GM23338 (cell line): ENCODE measurements around the gene PXK. TPM values are rescaled to one million over a fixed set of nuclear protein-coding genes. Genes with fewer than 3 reads are reported as not detected.
A peak's percentile ranks its signal among the peaks of the same experiment; 100 is the strongest.

Experiments used
- ATAC-seq: fragments of 200-7000 bp; cut with Tn5 transposase; 3 replicates; pipeline ENCODE4 v1.9.1; 2020
- DNase-seq: peaks from one replicate; pipeline ENCODE4 v3.0.0-alpha.2; 2015; ENCODE audit warnings: low spot score
- H2AFZ ChIP-seq: fragments of 200-600 bp; sonication (generic); 2 replicates; pipeline ENCODE4 v1.8.0; 2016; ENCODE audit warnings: antibody characterized with exemption, mild to moderate bottlenecking, moderate library complexity
- H3F3A ChIP-seq: fragments of 200-600 bp; sonication (generic); replicated peaks from 2 replicates; pipeline ENCODE4 v1.8.0; 2017; ENCODE audit warnings: antibody characterized with exemption, mixed run types, low read depth
- H3K27ac ChIP-seq: fragments of 200-600 bp; sonication (generic); 2 replicates; pipeline ENCODE4 v1.6.1; 2016; ENCODE audit warnings: low read depth
- H3K27me3 ChIP-seq: fragments of 200-600 bp; sonication (generic); 2 replicates; pipeline ENCODE4 v1.8.0; 2016; ENCODE audit warnings: mild to moderate bottlenecking, mixed run types, moderate library complexity; ENCODE audit not compliant: insufficient read depth
- H3K36me3 ChIP-seq: fragments of 200-600 bp; sonication (generic); 2 replicates; pipeline ENCODE4 v1.8.0; 2016; ENCODE audit warnings: mild to moderate bottlenecking; ENCODE audit not compliant: insufficient read depth
- H3K4me1 ChIP-seq: fragments of 200-600 bp; sonication (generic); 2 replicates; pipeline ENCODE4 v1.8.0; 2016; ENCODE audit warnings: mild to moderate bottlenecking, moderate library complexity; ENCODE audit not compliant: insufficient read depth
- H3K4me2 ChIP-seq: fragments of 200-600 bp; sonication (generic); 2 replicates; pipeline ENCODE4 v1.7.1; 2017; ENCODE audit warnings: mixed run types
- H3K4me3 ChIP-seq: fragments of 200-600 bp; sonication (generic); 2 replicates; pipeline ENCODE4 v1.6.1; 2016; ENCODE audit warnings: mixed run types
- H3K79me2 ChIP-seq: fragments of 200-600 bp; sonication (generic); replicated peaks from 2 replicates; pipeline ENCODE4 v1.8.0; 2017; ENCODE audit warnings: mild to moderate bottlenecking; ENCODE audit not compliant: insufficient read depth
- H3K9me2 ChIP-seq: fragments of 200-600 bp; sonication (generic); 2 replicates; pipeline ENCODE4 v1.8.0; 2017; ENCODE audit not compliant: insufficient read depth
- H4K20me1 ChIP-seq: fragments of 200-600 bp; sonication (generic); replicated peaks from 2 replicates; pipeline ENCODE4 v1.8.0; 2017; ENCODE audit warnings: mild to moderate bottlenecking; ENCODE audit not compliant: insufficient read depth
- H3K27ac Mint-ChIP-seq: 2 replicates; pipeline ENCODE4 v1.8.0; 2020; ENCODE audit warnings: inconsistent platforms, mild to moderate bottlenecking, moderate library complexity, mixed read lengths
- H3K27me3 Mint-ChIP-seq: 3 replicates; pipeline ENCODE4 v1.8.0; 2022; ENCODE audit warnings: low read depth, mild to moderate bottlenecking, moderate library complexity, mixed read lengths, inconsistent platforms; ENCODE audit not compliant: insufficient read depth, poor library complexity
- H3K36me3 Mint-ChIP-seq: 3 replicates; pipeline ENCODE4 v1.8.0; 2021; ENCODE audit warnings: low read depth, mild to moderate bottlenecking, inconsistent platforms, moderate library complexity, mixed read lengths
- H3K4me1 Mint-ChIP-seq: 3 replicates; pipeline ENCODE4 v1.8.0; 2020; ENCODE audit warnings: mild to moderate bottlenecking, inconsistent platforms, mixed read lengths
- H3K4me3 Mint-ChIP-seq: 3 replicates; pipeline ENCODE4 v1.8.0; 2021; ENCODE audit warnings: moderate library complexity, mild to moderate bottlenecking, inconsistent platforms, mixed read lengths
- H3K9me3 Mint-ChIP-seq: 3 replicates; pipeline ENCODE4 v1.8.0; 2020; ENCODE audit warnings: moderate library complexity, mild to moderate bottlenecking, inconsistent platforms, mixed read lengths
- CREB1 ChIP-seq: fragments of 250-450 bp; sonication (Bioruptor Pico); IDR thresholded peaks from 2 replicates; pipeline ENCODE4 v1.5.0; 2020; ENCODE audit warnings: low read depth, mild to moderate bottlenecking, moderate library complexity
- CTCF ChIP-seq, 2 experiments: fragments of 200-600 bp in 1 of 2; sonication (generic) in 1 of 2; conservative IDR thresholded peaks; 2 replicates each; pipeline versions ENCODE4 v1.5.1 to v1.6.1; 2016 to 2017; ENCODE audit warnings: antibody characterized with exemption in 2 of 2, low read depth in 2 of 2, mild to moderate bottlenecking in 2 of 2, moderate library complexity in 1 of 2
- ETS1 ChIP-seq: IDR thresholded peaks from 2 replicates; pipeline ENCODE4 v1.6.1; 2016; ENCODE audit warnings: antibody characterized with exemption
- EZH2 ChIP-seq: fragments of 200-600 bp; sonication (generic); IDR thresholded peaks from one replicate; pipeline ENCODE4 v1.8.0; 2017; ENCODE audit warnings: antibody characterized with exemption, mild to moderate bottlenecking, low read depth; ENCODE audit not compliant: unreplicated experiment
- EZH2phosphoT487 ChIP-seq: fragments of 200-600 bp; sonication (generic); IDR thresholded peaks from one replicate; pipeline ENCODE4 v1.8.1; 2018; ENCODE audit warnings: antibody characterized with exemption; ENCODE audit not compliant: unreplicated experiment
- JUNB ChIP-seq: IDR thresholded peaks from one replicate; pipeline ENCODE4 v1.6.1; 2016; ENCODE audit warnings: antibody characterized with exemption; ENCODE audit not compliant: unreplicated experiment
- NANOG ChIP-seq: IDR thresholded peaks from 2 replicates; pipeline ENCODE4 v1.6.1; 2016; ENCODE audit warnings: antibody characterized with exemption, borderline replicate concordance
- POLR2AphosphoS5 ChIP-seq: IDR thresholded peaks from 2 replicates; pipeline ENCODE4 v1.6.1; 2016; ENCODE audit warnings: antibody characterized with exemption, low read depth
- STAT1 ChIP-seq: IDR thresholded peaks from one replicate; pipeline ENCODE4 v1.6.1; 2016; ENCODE audit warnings: antibody characterized with exemption; ENCODE audit not compliant: unreplicated experiment
- ZNF114 ChIP-seq: fragments of 250-450 bp; sonication (Bioruptor Pico); IDR thresholded peaks from 2 replicates; pipeline ENCODE4 v1.5.0; 2020; ENCODE audit warnings: mild to moderate bottlenecking, moderate library complexity
- ZNF331 ChIP-seq: fragments of 250-450 bp; sonication (Bioruptor Pico); IDR thresholded peaks from 2 replicates; pipeline ENCODE4 v1.5.0; 2020; ENCODE audit warnings: low read depth, mild to moderate bottlenecking, moderate library complexity
- polyA plus RNA-seq: library from polyadenylated mRNA; unstranded; fragments of >200 nt; fragmentation: Nextera tagmentation; extraction: Ambion mirVana; gene quantifications from 2 replicates; pipeline ENCODE4 v1.2.1, GENCODE V29; 2016
- total RNA-seq: library from RNA; depleted of rRNA; stranded (reverse); fragments of >200 nt; shearing (Covaris generic); gene quantifications from 2 replicates; pipeline ENCODE4 v1.2.3, GENCODE V29; 2014
- TF ChIP-seq, protein P1 (sequence below): fragments of 250-450 bp; sonication (Bioruptor Pico); IDR thresholded peaks from 2 replicates; pipeline ENCODE4 v1.5.0; 2020; ENCODE audit warnings: mild to moderate bottlenecking, moderate library complexity
- TF ChIP-seq, protein P2 (sequence below): IDR thresholded peaks from one replicate; pipeline ENCODE4 v1.6.1; 2018; ENCODE audit warnings: antibody characterized with exemption; ENCODE audit not compliant: unreplicated experiment

PXK gene
- total and polyA plus RNA-seq, 2 experiments from 2014 or later = 6.4 to 6.5 TPM

GRCh38 chr3:58323529-58324390 lies 8.9 kb upstream of the PXK start:
- TF ChIP-seq ETS1 (no peak), CREB1 (CRISPR knock-in tag) (no peak), NANOG (no peak), JUNB (no peak), ZNF114 (no peak), ZNF331 (CRISPR knock-in tag) (no peak), STAT1 (no peak), CTCF (conservative IDR thresholded peaks at IDR 0.05; ENCODE audit: low read depth in 2 of 2) (no peak), POLR2AphosphoS5 (no peak), EZH2phosphoT487 (no peak), EZH2 (no peak)
- TF ChIP-seq, protein P1, sequence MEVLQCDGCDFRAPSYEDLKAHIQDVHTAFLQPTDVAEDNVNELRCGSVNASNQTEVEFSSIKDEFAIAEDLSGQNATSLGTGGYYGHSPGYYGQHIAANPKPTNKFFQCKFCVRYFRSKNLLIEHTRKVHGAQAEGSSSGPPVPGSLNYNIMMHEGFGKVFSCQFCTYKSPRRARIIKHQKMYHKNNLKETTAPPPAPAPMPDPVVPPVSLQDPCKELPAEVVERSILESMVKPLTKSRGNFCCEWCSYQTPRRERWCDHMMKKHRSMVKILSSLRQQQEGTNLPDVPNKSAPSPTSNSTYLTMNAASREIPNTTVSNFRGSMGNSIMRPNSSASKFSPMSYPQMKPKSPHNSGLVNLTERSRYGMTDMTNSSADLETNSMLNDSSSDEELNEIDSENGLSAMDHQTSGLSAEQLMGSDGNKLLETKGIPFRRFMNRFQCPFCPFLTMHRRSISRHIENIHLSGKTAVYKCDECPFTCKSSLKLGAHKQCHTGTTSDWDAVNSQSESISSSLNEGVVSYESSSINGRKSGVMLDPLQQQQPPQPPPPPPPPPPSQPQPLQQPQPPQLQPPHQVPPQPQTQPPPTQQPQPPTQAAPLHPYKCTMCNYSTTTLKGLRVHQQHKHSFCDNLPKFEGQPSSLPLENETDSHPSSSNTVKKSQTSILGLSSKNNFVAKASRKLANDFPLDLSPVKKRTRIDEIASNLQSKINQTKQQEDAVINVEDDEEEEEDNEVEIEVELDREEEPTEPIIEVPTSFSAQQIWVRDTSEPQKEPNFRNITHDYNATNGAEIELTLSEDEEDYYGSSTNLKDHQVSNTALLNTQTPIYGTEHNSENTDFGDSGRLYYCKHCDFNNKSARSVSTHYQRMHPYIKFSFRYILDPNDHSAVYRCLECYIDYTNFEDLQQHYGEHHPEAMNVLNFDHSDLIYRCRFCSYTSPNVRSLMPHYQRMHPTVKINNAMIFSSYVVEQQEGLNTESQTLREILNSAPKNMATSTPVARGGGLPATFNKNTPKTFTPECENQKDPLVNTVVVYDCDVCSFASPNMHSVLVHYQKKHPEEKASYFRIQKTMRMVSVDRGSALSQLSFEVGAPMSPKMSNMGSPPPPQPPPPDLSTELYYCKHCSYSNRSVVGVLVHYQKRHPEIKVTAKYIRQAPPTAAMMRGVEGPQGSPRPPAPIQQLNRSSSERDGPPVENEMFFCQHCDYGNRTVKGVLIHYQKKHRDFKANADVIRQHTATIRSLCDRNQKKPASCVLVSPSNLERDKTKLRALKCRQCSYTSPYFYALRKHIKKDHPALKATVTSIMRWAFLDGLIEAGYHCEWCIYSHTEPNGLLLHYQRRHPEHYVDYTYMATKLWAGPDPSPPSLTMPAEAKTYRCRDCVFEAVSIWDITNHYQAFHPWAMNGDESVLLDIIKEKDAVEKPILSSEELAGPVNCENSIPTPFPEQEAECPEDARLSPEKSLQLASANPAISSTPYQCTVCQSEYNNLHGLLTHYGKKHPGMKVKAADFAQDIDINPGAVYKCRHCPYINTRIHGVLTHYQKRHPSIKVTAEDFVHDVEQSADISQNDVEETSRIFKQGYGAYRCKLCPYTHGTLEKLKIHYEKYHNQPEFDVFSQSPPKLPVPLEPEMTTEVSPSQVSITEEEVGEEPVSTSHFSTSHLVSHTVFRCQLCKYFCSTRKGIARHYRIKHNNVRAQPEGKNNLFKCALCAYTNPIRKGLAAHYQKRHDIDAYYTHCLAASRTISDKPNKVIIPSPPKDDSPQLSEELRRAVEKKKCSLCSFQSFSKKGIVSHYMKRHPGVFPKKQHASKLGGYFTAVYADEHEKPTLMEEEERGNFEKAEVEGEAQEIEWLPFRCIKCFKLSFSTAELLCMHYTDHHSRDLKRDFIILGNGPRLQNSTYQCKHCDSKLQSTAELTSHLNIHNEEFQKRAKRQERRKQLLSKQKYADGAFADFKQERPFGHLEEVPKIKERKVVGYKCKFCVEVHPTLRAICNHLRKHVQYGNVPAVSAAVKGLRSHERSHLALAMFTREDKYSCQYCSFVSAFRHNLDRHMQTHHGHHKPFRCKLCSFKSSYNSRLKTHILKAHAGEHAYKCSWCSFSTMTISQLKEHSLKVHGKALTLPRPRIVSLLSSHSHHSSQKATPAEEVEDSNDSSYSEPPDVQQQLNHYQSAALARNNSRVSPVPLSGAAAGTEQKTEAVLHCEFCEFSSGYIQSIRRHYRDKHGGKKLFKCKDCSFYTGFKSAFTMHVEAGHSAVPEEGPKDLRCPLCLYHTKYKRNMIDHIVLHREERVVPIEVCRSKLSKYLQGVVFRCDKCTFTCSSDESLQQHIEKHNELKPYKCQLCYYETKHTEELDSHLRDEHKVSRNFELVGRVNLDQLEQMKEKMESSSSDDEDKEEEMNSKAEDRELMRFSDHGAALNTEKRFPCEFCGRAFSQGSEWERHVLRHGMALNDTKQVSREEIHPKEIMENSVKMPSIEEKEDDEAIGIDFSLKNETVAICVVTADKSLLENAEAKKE (CRISPR knock-in tag) = no peak
- TF ChIP-seq, protein P2, sequence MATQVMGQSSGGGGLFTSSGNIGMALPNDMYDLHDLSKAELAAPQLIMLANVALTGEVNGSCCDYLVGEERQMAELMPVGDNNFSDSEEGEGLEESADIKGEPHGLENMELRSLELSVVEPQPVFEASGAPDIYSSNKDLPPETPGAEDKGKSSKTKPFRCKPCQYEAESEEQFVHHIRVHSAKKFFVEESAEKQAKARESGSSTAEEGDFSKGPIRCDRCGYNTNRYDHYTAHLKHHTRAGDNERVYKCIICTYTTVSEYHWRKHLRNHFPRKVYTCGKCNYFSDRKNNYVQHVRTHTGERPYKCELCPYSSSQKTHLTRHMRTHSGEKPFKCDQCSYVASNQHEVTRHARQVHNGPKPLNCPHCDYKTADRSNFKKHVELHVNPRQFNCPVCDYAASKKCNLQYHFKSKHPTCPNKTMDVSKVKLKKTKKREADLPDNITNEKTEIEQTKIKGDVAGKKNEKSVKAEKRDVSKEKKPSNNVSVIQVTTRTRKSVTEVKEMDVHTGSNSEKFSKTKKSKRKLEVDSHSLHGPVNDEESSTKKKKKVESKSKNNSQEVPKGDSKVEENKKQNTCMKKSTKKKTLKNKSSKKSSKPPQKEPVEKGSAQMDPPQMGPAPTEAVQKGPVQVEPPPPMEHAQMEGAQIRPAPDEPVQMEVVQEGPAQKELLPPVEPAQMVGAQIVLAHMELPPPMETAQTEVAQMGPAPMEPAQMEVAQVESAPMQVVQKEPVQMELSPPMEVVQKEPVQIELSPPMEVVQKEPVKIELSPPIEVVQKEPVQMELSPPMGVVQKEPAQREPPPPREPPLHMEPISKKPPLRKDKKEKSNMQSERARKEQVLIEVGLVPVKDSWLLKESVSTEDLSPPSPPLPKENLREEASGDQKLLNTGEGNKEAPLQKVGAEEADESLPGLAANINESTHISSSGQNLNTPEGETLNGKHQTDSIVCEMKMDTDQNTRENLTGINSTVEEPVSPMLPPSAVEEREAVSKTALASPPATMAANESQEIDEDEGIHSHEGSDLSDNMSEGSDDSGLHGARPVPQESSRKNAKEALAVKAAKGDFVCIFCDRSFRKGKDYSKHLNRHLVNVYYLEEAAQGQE = no peak
- no peaks in the 10 kb centered on the region for H3K79me2 ChIP-seq
- Mint-ChIP-seq H3K4me3 (no peak overlapping the region), H3K27me3 (peaks cover 11% of the 10 kb centered on the region), H3K36me3 (peaks cover 13% of the 10 kb centered on the region; the same call in 2 of the 3 replicates), H3K9me3 (no peaks in the 10 kb centered on the region), H3K4me1 (peaks cover 30% of the 10 kb centered on the region), H3K27ac (no peak overlapping the region)
- H3K27ac ChIP-seq = 0 out of 2 replicates have a peak overlapping the region, but pooled peaks have one; percentile 13
- H3K4me3 ChIP-seq = no peak overlapping the region
- H2AFZ ChIP-seq = no peak overlapping the region
- no peak overlapping the region for H3K4me2 ChIP-seq
- ATAC-seq = no peak
- H3K4me1 ChIP-seq = peaks cover 24% of the 10 kb centered on the region
- 0 out of 2 replicates have a peak, but pooled peaks cover 5% of the 10 kb centered on the region for H3F3A ChIP-seq
- no peaks in the 10 kb centered on the region for H3K36me3 ChIP-seq
- H3K27me3 ChIP-seq = no peaks in the 10 kb centered on the region
- H4K20me1 ChIP-seq = no peaks in the 10 kb centered on the region; the same call in 1 of the 2 replicates
- no peak for DNase-seq
- H3K9me2 ChIP-seq = no peaks in the 10 kb centered on the region
